GM19238 (cell line): Measurements from ENCODE around the gene PTDSS2.
"Not testable (repeated sequence)": the region's sequence is repeated elsewhere in the genome, so short reads cannot be mapped to it uniquely, and the experiment has no call there.

ENCODE experiments used
- DNase-seq: peaks from one replicate; pipeline ENCODE4 v3.0.0; 2011; ENCODE audit warnings: low spot score; ENCODE audit not compliant: insufficient read length

PTDSS2 gene

GRCh38 chr11:468493-468892 lies 18.4 kb downstream of the PTDSS2 start:
- DNase-seq = no peak

GRCh38 chr11:469026-469683 lies 19.1 kb downstream of the PTDSS2 start:
- not testable (repeated sequence) for DNase-seq

- DNase-seq = no peak
Observed at GRCh38 chr11:469684-470560, 19.8 kb downstream of the PTDSS2 start.

- DNase-seq = no peak
Observed at GRCh38 chr11:471468-472145, 21.5 kb downstream of the PTDSS2 start.

- no peak for DNase-seq
Observed at GRCh38 chr11:472272-472671, 22.2 kb downstream of the PTDSS2 start.

- DNase-seq = no peak
Observed at GRCh38 chr11:472816-473215, 22.7 kb downstream of the PTDSS2 start.

- DNase-seq = no peak
Observed at GRCh38 chr11:473415-473814, 23.3 kb downstream of the PTDSS2 start.

- DNase-seq = no peak
Observed at GRCh38 chr11:473962-474785, 24.1 kb downstream of the PTDSS2 start.

GRCh38 chr11:474914-475506 lies 24.9 kb downstream of the PTDSS2 start:
- no peak for DNase-seq

GRCh38 chr11:475941-476340 lies 25.9 kb downstream of the PTDSS2 start:
- DNase-seq = no peak

- DNase-seq = no peak
Observed at GRCh38 chr11:476416-476815, 26.3 kb downstream of the PTDSS2 start.

- DNase-seq = no peak
Observed at GRCh38 chr11:477052-477715, 27.1 kb downstream of the PTDSS2 start.

- no peak for DNase-seq
Observed at GRCh38 chr11:479311-479710, 29.2 kb downstream of the PTDSS2 start.

- no peak for DNase-seq
Observed at GRCh38 chr11:484616-485015, 34.5 kb downstream of the PTDSS2 start.

GRCh38 chr11:486189-486588 lies 36.1 kb downstream of the PTDSS2 start:
- DNase-seq = no peak

GRCh38 chr11:487571-488021 lies 37.5 kb downstream of the PTDSS2 start:
- DNase-seq = no peak

- DNase-seq = no peak
Observed at GRCh38 chr11:488062-488461, 38.0 kb downstream of the PTDSS2 start.

- DNase-seq = no peak
Observed at GRCh38 chr11:488579-488978, 38.5 kb downstream of the PTDSS2 start.

GRCh38 chr11:488992-489391 lies 38.9 kb downstream of the PTDSS2 start:
- DNase-seq = no peak

- DNase-seq = no peak
Observed at GRCh38 chr11:489610-490185, 39.6 kb downstream of the PTDSS2 start.
